ENCODE measurements around the gene KCTD2. TPM values are rescaled to one million over a fixed set of nuclear protein-coding genes. Genes with fewer than 3 reads are reported as not detected.

The KCTD2 gene
- total and polyA plus RNA-seq, 2 of the 13 experiments (the other 11 are each of a cell fraction or from before 2014, with no cell fraction given) = 28.3 to 32.6 TPM

DNA sequence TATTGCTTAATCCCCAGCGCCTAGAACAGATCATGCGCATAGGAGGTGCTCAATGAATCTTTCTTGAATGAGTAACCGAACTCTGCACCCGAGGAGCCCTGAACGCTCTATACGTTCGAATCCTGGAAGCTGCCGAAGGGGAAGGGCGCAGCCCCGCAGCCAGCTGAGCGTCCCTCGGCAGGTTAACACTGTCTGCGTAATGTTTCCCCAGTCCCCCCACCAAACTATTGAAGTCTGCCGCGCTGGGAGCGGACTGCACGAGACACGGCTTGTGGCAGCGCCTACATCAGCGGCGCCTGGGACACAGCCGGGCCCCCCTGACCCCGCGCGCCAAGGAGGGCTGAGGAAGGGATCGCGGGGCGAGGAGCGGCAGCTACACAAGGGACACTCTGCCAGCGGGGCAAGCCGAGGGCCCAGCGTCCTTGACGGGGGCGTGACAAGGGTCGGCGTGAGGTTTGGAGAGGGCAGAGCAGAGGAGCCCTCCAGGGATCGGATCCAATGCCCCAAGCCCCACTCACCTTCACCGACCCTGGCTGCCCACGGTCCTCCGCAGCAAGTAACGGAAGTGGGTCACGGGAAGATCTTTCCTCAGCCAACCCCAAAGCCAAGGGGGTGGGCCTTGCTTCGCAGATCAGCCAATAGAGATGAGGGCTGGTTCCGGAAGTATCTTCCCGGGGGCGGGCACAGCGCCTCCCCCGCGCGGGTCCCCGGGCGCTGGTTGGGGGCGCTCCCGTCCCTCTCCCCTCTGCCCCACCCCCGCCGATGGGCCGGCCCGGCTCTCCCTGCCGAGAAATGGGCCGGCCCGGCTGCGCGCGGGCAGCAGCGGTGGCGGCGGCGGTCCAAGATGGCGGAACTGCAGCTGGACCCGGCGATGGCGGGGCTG lies at the start of gene KCTD2, which contains the start of gene ATP5PD (continued):
- TF ChIP-seq, protein P1, sequence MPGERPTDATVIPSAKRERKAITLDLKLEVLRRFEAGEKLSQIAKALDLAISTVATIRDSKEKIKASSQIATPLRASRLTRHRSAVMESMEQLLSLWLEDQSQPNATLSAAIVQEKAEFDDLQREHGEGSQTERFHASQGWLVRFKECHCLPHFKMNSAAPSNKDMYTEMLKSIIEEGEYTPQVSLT (CRISPR knock-in tag; IDR thresholded peaks at IDR 0.05; ENCODE audit: borderline replicate concordance, low read depth) = no peak
- TF ChIP-seq TBL1XR1 (IDR thresholded peaks at IDR 0.05; ENCODE audit: borderline replicate concordance, low read length, partially characterized antibody) (peak; percentile 24), YEATS4 (CRISPR knock-in tag; IDR thresholded peaks at IDR 0.05; ENCODE audit: borderline replicate concordance) (peak; percentile 83; the same call in 1 of the 2 replicates), NPAS2 (CRISPR knock-in tag; IDR thresholded peaks at IDR 0.05; ENCODE audit: borderline replicate concordance) (no peak), GATA4 (IDR thresholded peaks at IDR 0.05; ENCODE audit: borderline replicate concordance, low read depth) (peak; percentile 72; the same call in 1 of the 2 replicates), TBP (CRISPR knock-in tag; IDR thresholded peaks at IDR 0.05) (no peak), ZNF775 (CRISPR knock-in tag; IDR thresholded peaks at IDR 0.05; ENCODE audit: borderline replicate concordance) (no peak), ZNF672 (CRISPR knock-in tag; IDR thresholded peaks at IDR 0.05) (no peak), BCL3 (CRISPR knock-in tag; IDR thresholded peaks at IDR 0.05) (peak; percentile 87; the same call in 1 of the 2 replicates), YEATS2 (CRISPR knock-in tag; IDR thresholded peaks at IDR 0.05; ENCODE audit: borderline replicate concordance) (peak; percentile 87), ATF6 (CRISPR knock-in tag; conservative IDR thresholded peaks at IDR 0.05) (no peak), ZNF703 (CRISPR knock-in tag; IDR thresholded peaks at IDR 0.05; ENCODE audit: borderline replicate concordance) (no peak), CC2D1A (CRISPR knock-in tag; IDR thresholded peaks at IDR 0.05) (no peak), ZNF639 (CRISPR knock-in tag; conservative IDR thresholded peaks at IDR 0.05) (peak; percentile 51), PITX1 (CRISPR knock-in tag; IDR thresholded peaks at IDR 0.05) (peak; percentile 36; the same call in 1 of the 2 replicates), PPARG (CRISPR knock-in tag; conservative IDR thresholded peaks at IDR 0.05) (peak; percentile 61; the same call in 1 of the 2 replicates), ZNF180 (CRISPR knock-in tag; IDR thresholded peaks at IDR 0.05; ENCODE audit: borderline replicate concordance, low read depth) (no peak), SP140L (CRISPR knock-in tag; IDR thresholded peaks at IDR 0.05; ENCODE audit: borderline replicate concordance) (no peak), ZNF782 (CRISPR knock-in tag; IDR thresholded peaks at IDR 0.05; ENCODE audit: borderline replicate concordance) (peak; percentile 86; the same call in 1 of the 2 replicates), XBP1 (CRISPR knock-in tag; IDR thresholded peaks at IDR 0.05) (no peak), ELF4 (CRISPR knock-in tag; IDR thresholded peaks at IDR 0.05; ENCODE audit: borderline replicate concordance) (peak; percentile 82)
- TF ChIP-seq, protein P2, sequence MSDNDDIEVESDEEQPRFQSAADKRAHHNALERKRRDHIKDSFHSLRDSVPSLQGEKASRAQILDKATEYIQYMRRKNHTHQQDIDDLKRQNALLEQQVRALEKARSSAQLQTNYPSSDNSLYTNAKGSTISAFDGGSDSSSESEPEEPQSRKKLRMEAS (IDR thresholded peaks at IDR 0.05) = peak; percentile 67
- TF ChIP-seq, protein P3, sequence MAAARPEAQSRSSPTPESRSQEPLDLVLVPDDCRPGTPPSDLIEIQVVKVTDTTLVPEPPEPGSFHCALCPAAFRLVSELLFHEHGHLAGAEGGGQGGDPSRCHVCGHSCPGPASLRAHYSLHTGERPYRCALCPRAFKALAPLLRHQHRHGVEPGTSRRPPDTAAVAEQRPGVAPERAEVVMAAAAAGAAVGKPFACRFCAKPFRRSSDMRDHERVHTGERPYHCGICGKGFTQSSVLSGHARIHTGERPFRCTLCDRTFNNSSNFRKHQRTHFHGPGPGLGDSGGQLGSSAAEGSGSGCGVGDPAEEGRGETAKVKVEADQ (CRISPR knock-in tag; IDR thresholded peaks at IDR 0.05; ENCODE audit: borderline replicate concordance) = peak; percentile 59

Measured in HepG2 (cell line).